HepG2 (cell line): Measurements from ENCODE around the gene ETV5. TPM values are rescaled to one million over a fixed set of nuclear protein-coding genes. Genes with fewer than 3 reads are reported as not detected.

Source experiments
- DR1 ChIP-seq: sonication (generic); formaldehyde crosslinking; IDR thresholded peaks from 2 replicates; pipeline ENCODE4 v1.8.0; 2021; ENCODE audit warnings: mild to moderate bottlenecking, missing genetic modification reagents, inconsistent platforms
- KAT2B ChIP-seq: fragments of 150-350 bp; IDR thresholded peaks from 2 replicates; pipeline ENCODE4 v1.6.1; 2014; ENCODE audit warnings: low read depth, low read length, borderline replicate concordance
- MAF1 ChIP-seq: sonication (generic); formaldehyde crosslinking; IDR thresholded peaks from 2 replicates; pipeline ENCODE4 v1.5.0; 2020; ENCODE audit warnings: missing genetic modification reagents, borderline replicate concordance
- RXRA ChIP-seq: sonication (generic); formaldehyde crosslinking; IDR thresholded peaks from 2 replicates; pipeline ENCODE4 v1.5.1; 2020; ENCODE audit warnings: missing genetic modification reagents
- SRSF4 ChIP-seq: fragments of 200-400 bp; formaldehyde crosslinking; IDR thresholded peaks from one replicate; pipeline ENCODE4 v1.6.1; 2018; ENCODE audit warnings: mild to moderate bottlenecking, low read depth, low read length, moderate library complexity; ENCODE audit not compliant: poor library complexity, severe bottlenecking
- SRY ChIP-seq: sonication (generic); formaldehyde crosslinking; IDR thresholded peaks from 2 replicates; pipeline ENCODE4 v1.8.0; 2022; ENCODE audit warnings: mild to moderate bottlenecking, missing genetic modification reagents
- TCF7 ChIP-seq: sonication (generic); IDR thresholded peaks from 2 replicates; pipeline ENCODE4 v1.6.1; 2016; ENCODE audit warnings: antibody characterized with exemption, low read depth
- TEAD2 ChIP-seq: sonication (generic); formaldehyde crosslinking; IDR thresholded peaks from 2 replicates; pipeline ENCODE4 v1.9.0; 2021; ENCODE audit warnings: missing genetic modification reagents
- TERF1 ChIP-seq: sonication (generic); formaldehyde crosslinking; IDR thresholded peaks from 2 replicates; pipeline ENCODE4 v1.8.0; 2022; ENCODE audit warnings: mild to moderate bottlenecking, missing genetic modification reagents, moderate library complexity
- ZFP82 ChIP-seq: sonication (generic); formaldehyde crosslinking; IDR thresholded peaks from 2 replicates; pipeline ENCODE4 v1.5.1; 2020; ENCODE audit warnings: mild to moderate bottlenecking, missing genetic modification reagents, borderline replicate concordance
- ZNF773 ChIP-seq: sonication (generic); formaldehyde crosslinking; IDR thresholded peaks from 2 replicates; pipeline ENCODE4 v1.4.0; 2020; ENCODE audit warnings: missing genetic modification reagents, borderline replicate concordance
- ZNF788 ChIP-seq: sonication (generic); formaldehyde crosslinking; IDR thresholded peaks from 2 replicates; pipeline ENCODE4 v1.5.0; 2020; ENCODE audit warnings: mild to moderate bottlenecking, missing genetic modification reagents, borderline replicate concordance
- polyA plus RNA-seq, 8 experiments: library from polyadenylated mRNA; depleted of rRNA in 3 of 8; stranded (reverse) in 7 of 8; unstranded in 1 of 8; fragments of >200 nt; fragmentation: Illumina TruSeq in 4 of 8; extraction: Trizol in 4 of 8; gene quantifications; 2 replicates each; pipeline versions ENCODE4 v1.2.1 to v1.2.3, GENCODE V29; 2011 to 2016; ENCODE audit warnings: low read depth in 4 of 8, missing spikeins in 1 of 8, mixed read lengths in 1 of 8; ENCODE audit not compliant: insufficient read depth in 1 of 8
- total RNA-seq, 5 experiments: library from RNA; depleted of rRNA; stranded (reverse); fragments of >200 nt; fragmentation: Illumina TruSeq; extraction: Trizol; gene quantifications; 2 replicates each; pipeline ENCODE4 v1.2.3, GENCODE V29; 2016; ENCODE audit warnings: low read depth in 1 of 5
- TF ChIP-seq, protein P1 (sequence below): sonication (generic); formaldehyde crosslinking; IDR thresholded peaks from 2 replicates; pipeline ENCODE4 v1.4.0; 2020; ENCODE audit warnings: mild to moderate bottlenecking, missing genetic modification reagents
- TF ChIP-seq, protein P2 (sequence below): sonication (generic); formaldehyde crosslinking; IDR thresholded peaks from 2 replicates; pipeline ENCODE4 v1.4.0; 2020; ENCODE audit warnings: low read depth, mild to moderate bottlenecking, missing genetic modification reagents
- TF ChIP-seq, protein P3 (sequence below): sonication (generic); formaldehyde crosslinking; IDR thresholded peaks from 2 replicates; pipeline ENCODE4 v1.8.0; 2022; ENCODE audit warnings: low read depth, missing genetic modification reagents
- TF ChIP-seq, protein P4 (sequence below): sonication (generic); formaldehyde crosslinking; IDR thresholded peaks from 2 replicates; pipeline ENCODE4 v1.5.1; 2020; ENCODE audit warnings: mild to moderate bottlenecking, moderate library complexity, missing genetic modification reagents
- TF ChIP-seq, protein P5 (sequence below): sonication (generic); formaldehyde crosslinking; IDR thresholded peaks from 2 replicates; pipeline ENCODE4 v1.4.0; 2020; ENCODE audit warnings: missing genetic modification reagents

ETV5 gene
- total and polyA plus RNA-seq, 2 of the 13 experiments (the other 11 are each of a cell fraction or from before 2014, with no cell fraction given), result 52.9 to 57.2 TPM

DNA sequence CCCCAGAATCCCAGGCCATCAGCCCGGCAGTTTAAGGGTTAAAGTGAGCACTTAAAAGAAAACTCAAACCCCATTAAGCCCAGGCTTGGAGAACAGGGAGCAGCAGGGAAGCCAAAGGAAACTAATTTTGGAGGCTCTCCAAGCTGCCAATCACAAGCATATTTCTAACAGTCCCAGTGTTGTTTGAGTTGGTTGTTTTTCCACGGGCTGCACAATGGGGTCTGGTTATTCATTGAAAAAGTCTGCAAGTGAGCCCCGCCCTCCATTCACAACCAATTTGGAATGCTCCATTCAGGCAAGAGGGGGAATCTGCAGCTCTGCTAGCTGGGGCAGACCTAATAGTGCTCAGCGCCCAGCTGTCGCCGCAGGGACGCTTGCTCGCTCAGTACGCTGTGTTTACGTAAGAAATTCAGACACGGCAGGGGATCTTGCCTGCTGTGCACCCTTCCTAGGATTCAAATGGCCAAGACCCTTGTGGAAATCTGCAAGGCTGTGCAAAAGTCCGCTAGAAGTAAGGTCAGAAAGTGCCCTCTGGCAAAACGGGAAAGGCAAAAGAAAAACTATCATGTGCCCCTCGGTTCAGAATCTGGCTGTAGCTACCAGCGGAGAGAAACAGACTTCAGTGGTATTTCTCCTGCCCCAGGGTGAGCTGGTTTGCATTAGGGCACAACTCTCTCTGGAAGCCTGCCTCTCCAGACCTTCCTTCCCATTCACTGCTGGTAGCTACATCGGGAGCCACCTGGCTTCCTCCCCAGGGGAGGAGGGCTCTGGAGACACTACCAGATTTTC lies 11.0 kb downstream of the ETV5 start (continued):
- TF ChIP-seq, protein P1, sequence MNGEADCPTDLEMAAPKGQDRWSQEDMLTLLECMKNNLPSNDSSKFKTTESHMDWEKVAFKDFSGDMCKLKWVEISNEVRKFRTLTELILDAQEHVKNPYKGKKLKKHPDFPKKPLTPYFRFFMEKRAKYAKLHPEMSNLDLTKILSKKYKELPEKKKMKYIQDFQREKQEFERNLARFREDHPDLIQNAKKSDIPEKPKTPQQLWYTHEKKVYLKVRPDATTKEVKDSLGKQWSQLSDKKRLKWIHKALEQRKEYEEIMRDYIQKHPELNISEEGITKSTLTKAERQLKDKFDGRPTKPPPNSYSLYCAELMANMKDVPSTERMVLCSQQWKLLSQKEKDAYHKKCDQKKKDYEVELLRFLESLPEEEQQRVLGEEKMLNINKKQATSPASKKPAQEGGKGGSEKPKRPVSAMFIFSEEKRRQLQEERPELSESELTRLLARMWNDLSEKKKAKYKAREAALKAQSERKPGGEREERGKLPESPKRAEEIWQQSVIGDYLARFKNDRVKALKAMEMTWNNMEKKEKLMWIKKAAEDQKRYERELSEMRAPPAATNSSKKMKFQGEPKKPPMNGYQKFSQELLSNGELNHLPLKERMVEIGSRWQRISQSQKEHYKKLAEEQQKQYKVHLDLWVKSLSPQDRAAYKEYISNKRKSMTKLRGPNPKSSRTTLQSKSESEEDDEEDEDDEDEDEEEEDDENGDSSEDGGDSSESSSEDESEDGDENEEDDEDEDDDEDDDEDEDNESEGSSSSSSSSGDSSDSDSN (CRISPR knock-in tag), result peak; percentile 77
- TF ChIP-seq ZNF788 (CRISPR knock-in tag), result peak; percentile 29; the same call in 1 of the 2 replicates
- no peak for TF ChIP-seq MAF1 (CRISPR knock-in tag)
- TF ChIP-seq ZNF773 (CRISPR knock-in tag), result no peak
- TF ChIP-seq SRSF4, result no peak
- no peak for TF ChIP-seq ZFP82
- TF ChIP-seq TERF1 (CRISPR knock-in tag), result no peak
- TF ChIP-seq TCF7, result peak; percentile 27; the same call in 1 of the 2 replicates
- no peak for TF ChIP-seq TEAD2 (CRISPR knock-in tag)
- TF ChIP-seq, protein P2, sequence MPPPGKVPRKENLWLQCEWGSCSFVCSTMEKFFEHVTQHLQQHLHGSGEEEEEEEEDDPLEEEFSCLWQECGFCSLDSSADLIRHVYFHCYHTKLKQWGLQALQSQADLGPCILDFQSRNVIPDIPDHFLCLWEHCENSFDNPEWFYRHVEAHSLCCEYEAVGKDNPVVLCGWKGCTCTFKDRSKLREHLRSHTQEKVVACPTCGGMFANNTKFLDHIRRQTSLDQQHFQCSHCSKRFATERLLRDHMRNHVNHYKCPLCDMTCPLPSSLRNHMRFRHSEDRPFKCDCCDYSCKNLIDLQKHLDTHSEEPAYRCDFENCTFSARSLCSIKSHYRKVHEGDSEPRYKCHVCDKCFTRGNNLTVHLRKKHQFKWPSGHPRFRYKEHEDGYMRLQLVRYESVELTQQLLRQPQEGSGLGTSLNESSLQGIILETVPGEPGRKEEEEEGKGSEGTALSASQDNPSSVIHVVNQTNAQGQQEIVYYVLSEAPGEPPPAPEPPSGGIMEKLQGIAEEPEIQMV (CRISPR knock-in tag), result peak; percentile 65; the same call in 1 of the 2 replicates
- no peak for TF ChIP-seq KAT2B
- TF ChIP-seq, protein P3, sequence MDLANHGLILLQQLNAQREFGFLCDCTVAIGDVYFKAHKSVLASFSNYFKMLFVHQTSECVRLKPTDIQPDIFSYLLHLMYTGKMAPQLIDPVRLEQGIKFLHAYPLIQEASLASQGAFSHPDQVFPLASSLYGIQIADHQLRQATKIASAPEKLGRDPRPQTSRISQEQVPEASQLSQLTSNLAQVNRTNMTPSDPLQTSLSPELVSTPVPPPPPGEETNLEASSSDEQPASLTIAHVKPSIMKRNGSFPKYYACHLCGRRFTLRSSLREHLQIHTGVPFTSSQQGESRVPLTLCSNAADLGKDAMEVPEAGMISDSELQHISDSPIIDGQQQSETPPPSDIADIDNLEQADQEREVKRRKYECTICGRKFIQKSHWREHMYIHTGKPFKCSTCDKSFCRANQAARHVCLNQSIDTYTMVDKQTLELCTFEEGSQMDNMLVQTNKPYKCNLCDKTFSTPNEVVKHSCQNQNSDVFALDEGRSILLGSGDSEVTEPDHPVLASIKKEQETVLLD, result no peak
- TF ChIP-seq RXRA (CRISPR knock-in tag), result 0 out of 2 replicates have a peak, but pooled peaks have one; percentile 45
- no peak for TF ChIP-seq SRY
- TF ChIP-seq, protein P4, sequence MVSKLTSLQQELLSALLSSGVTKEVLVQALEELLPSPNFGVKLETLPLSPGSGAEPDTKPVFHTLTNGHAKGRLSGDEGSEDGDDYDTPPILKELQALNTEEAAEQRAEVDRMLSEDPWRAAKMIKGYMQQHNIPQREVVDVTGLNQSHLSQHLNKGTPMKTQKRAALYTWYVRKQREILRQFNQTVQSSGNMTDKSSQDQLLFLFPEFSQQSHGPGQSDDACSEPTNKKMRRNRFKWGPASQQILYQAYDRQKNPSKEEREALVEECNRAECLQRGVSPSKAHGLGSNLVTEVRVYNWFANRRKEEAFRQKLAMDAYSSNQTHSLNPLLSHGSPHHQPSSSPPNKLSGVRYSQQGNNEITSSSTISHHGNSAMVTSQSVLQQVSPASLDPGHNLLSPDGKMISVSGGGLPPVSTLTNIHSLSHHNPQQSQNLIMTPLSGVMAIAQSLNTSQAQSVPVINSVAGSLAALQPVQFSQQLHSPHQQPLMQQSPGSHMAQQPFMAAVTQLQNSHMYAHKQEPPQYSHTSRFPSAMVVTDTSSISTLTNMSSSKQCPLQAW (CRISPR knock-in tag), result peak; percentile 95
- TF ChIP-seq, protein P5, sequence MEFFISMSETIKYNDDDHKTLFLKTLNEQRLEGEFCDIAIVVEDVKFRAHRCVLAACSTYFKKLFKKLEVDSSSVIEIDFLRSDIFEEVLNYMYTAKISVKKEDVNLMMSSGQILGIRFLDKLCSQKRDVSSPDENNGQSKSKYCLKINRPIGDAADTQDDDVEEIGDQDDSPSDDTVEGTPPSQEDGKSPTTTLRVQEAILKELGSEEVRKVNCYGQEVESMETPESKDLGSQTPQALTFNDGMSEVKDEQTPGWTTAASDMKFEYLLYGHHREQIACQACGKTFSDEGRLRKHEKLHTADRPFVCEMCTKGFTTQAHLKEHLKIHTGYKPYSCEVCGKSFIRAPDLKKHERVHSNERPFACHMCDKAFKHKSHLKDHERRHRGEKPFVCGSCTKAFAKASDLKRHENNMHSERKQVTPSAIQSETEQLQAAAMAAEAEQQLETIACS (CRISPR knock-in tag), result no peak
- TF ChIP-seq DR1 (CRISPR knock-in tag), result no peak
